RWPE2 (cell line): ENCODE results near the gene USP17L12.
"Not testable (repeated sequence)": the region's sequence is repeated elsewhere in the genome, so short reads cannot be mapped to it uniquely, and the experiment has no call there.

Source experiments
- ATAC-seq: fragments of 200-7000 bp; cut with Tn5 transposase; 3 replicates; pipeline ENCODE4 v1.9.1; 2021; ENCODE audit warnings: low read depth
- DNase-seq: peaks from one replicate; pipeline ENCODE4 v3.0.0-alpha.2; 2020; ENCODE audit warnings: low spot score
- H3K27ac ChIP-seq: fragments of 450-650 bp; 2 replicates; pipeline ENCODE4 v1.5.1; 2017; ENCODE audit warnings: mild to moderate bottlenecking; ENCODE audit not compliant: poor library complexity, severe bottlenecking
- H3K27me3 ChIP-seq: fragments of 250-450 bp; sonication (Bioruptor Pico); 2 replicates; pipeline ENCODE4 v1.5.1; 2021; ENCODE audit warnings: mild to moderate bottlenecking, moderate library complexity; ENCODE audit not compliant: insufficient read depth, poor library complexity, severe bottlenecking
- H3K36me3 ChIP-seq: fragments of 250-450 bp; sonication (Bioruptor Pico); 2 replicates; pipeline ENCODE4 v1.5.1; 2020; ENCODE audit warnings: low read depth, mild to moderate bottlenecking, moderate library complexity
- H3K4me1 ChIP-seq: fragments of 250-450 bp; sonication (Bioruptor Pico); 2 replicates; pipeline ENCODE4 v1.5.1; 2021; ENCODE audit warnings: mild to moderate bottlenecking, moderate library complexity; ENCODE audit not compliant: insufficient read depth, poor library complexity, severe bottlenecking
- H3K4me3 ChIP-seq: fragments of 250-450 bp; sonication (Bioruptor Pico); 2 replicates; pipeline ENCODE4 v1.5.1; 2021; ENCODE audit warnings: mild to moderate bottlenecking, moderate library complexity; ENCODE audit not compliant: severe bottlenecking
- H3K9me3 ChIP-seq: fragments of 250-450 bp; sonication (Bioruptor Pico); 2 replicates; pipeline ENCODE4 v1.5.1; 2021; ENCODE audit warnings: mild to moderate bottlenecking, moderate library complexity; ENCODE audit not compliant: severe bottlenecking

The USP17L12 gene

GRCh38 chr4:9219852-9220251 lies at the start of gene USP17L12:
USP17L12 (plus strand) TSS chr4:9220152; CDS start chr4:9220152, 0 bp downstream.
- not testable (repeated sequence) for H3K4me3 ChIP-seq, H3K27me3 ChIP-seq, DNase-seq, H3K27ac ChIP-seq, ATAC-seq, H3K36me3 ChIP-seq, H3K4me1 ChIP-seq, H3K9me3 ChIP-seq

- H3K36me3 ChIP-seq, H3K9me3 ChIP-seq, H3K4me1 ChIP-seq, H3K27ac ChIP-seq, ATAC-seq, H3K27me3 ChIP-seq, DNase-seq, H3K4me3 ChIP-seq: not testable (repeated sequence)
These were observed 9.6 kb upstream of the USP17L12 start, which contains the start of gene USP17L10 for GRCh38 chr4:9210357-9210756. USP17L10 (plus strand) TSS chr4:9210657; CDS start chr4:9210657, 0 bp downstream.

GRCh38 chr4:9214701-9215100 lies 5.3 kb upstream of the USP17L12 start:
- DNase-seq = peak; percentile 56
- not testable (repeated sequence) for H3K9me3 ChIP-seq, H3K36me3 ChIP-seq, ATAC-seq, H3K27ac ChIP-seq, H3K4me3 ChIP-seq, H3K27me3 ChIP-seq, H3K4me1 ChIP-seq

GRCh38 chr4:9215105-9215504 lies 4.8 kb upstream of the USP17L12 start, which contains the start of gene USP17L11:
USP17L11 (plus strand) TSS chr4:9215405; CDS start chr4:9215405, 0 bp downstream.
- H3K27me3 ChIP-seq, H3K27ac ChIP-seq, ATAC-seq, H3K4me1 ChIP-seq, DNase-seq, H3K4me3 ChIP-seq, H3K9me3 ChIP-seq, H3K36me3 ChIP-seq: not testable (repeated sequence)

GRCh38 chr4:9224596-9224995 lies 4.6 kb downstream of the USP17L12 start, which contains the start of gene USP17L13:
USP17L13 (plus strand) TSS chr4:9224896; CDS start chr4:9224896, 0 bp downstream.
- not testable (repeated sequence) for H3K36me3 ChIP-seq, DNase-seq, H3K27ac ChIP-seq, ATAC-seq, H3K27me3 ChIP-seq, H3K4me3 ChIP-seq, H3K9me3 ChIP-seq, H3K4me1 ChIP-seq

GRCh38 chr4:9230249-9230648 lies 10.3 kb downstream of the USP17L12 start:
- not testable (repeated sequence) for DNase-seq, H3K36me3 ChIP-seq, H3K27ac ChIP-seq, ATAC-seq, H3K27me3 ChIP-seq, H3K4me1 ChIP-seq, H3K4me3 ChIP-seq, H3K9me3 ChIP-seq

- H3K27ac ChIP-seq, H3K36me3 ChIP-seq, ATAC-seq, H3K9me3 ChIP-seq, H3K4me1 ChIP-seq, H3K27me3 ChIP-seq, H3K4me3 ChIP-seq, DNase-seq: not testable (repeated sequence)
These were observed 14.1 kb downstream of the USP17L12 start, which contains the start of gene USP17L15 for GRCh38 chr4:9234085-9234484. USP17L15 (plus strand) TSS chr4:9234385; CDS start chr4:9234385, 0 bp downstream.

GRCh38 chr4:9238461-9238860 lies 18.5 kb downstream of the USP17L12 start:
- H3K27ac ChIP-seq, H3K27me3 ChIP-seq, H3K4me3 ChIP-seq, H3K36me3 ChIP-seq, H3K4me1 ChIP-seq, ATAC-seq, H3K9me3 ChIP-seq: not testable (repeated sequence)
- peak; percentile 87 for DNase-seq

- H3K4me3 ChIP-seq, H3K36me3 ChIP-seq, H3K27me3 ChIP-seq, H3K4me1 ChIP-seq, H3K27ac ChIP-seq, H3K9me3 ChIP-seq, DNase-seq, ATAC-seq: not testable (repeated sequence)
These were observed 23.6 kb downstream of the USP17L12 start, which contains the start of gene USP17L17 for GRCh38 chr4:9243579-9243978. USP17L17 (plus strand) TSS chr4:9243879; CDS start chr4:9243879, 0 bp downstream.

GRCh38 chr4:9247953-9248680 lies 28.2 kb downstream of the USP17L12 start, which contains the start of gene USP17L18:
USP17L18 (plus strand) TSS chr4:9248630; CDS start chr4:9248630, 0 bp downstream.
- not testable (repeated sequence) for H3K4me1 ChIP-seq, ATAC-seq, H3K27me3 ChIP-seq, H3K4me3 ChIP-seq, H3K9me3 ChIP-seq, H3K27ac ChIP-seq, H3K36me3 ChIP-seq
- peak; percentile 10 for DNase-seq

GRCh38 chr4:9253078-9253477 lies 33.1 kb downstream of the USP17L12 start, which contains the start of gene USP17L19:
USP17L19 (plus strand) TSS chr4:9253378; CDS start chr4:9253378, 0 bp downstream.
- DNase-seq, ATAC-seq, H3K4me1 ChIP-seq, H3K4me3 ChIP-seq, H3K9me3 ChIP-seq, H3K27me3 ChIP-seq, H3K36me3 ChIP-seq, H3K27ac ChIP-seq: not testable (repeated sequence)
